HG03565 (cell line): ENCODE measurements around the gene PRKCE.

Experiments used
- ATAC-seq: cut with Tn5 transposase; IDR thresholded peaks from one replicate; pipeline ENCODE4 v1.9.1; 2021; ENCODE audit warnings: mild to moderate bottlenecking, moderate library complexity; ENCODE audit not compliant: unreplicated experiment

The PRKCE gene

GRCh38 chr2:45651415-45652089 lies at the start of gene PRKCE:
TSS of gene PRKCE (plus strand) at chr2:45651675.
- ATAC-seq: peak; percentile 14

GRCh38 chr2:45602624-45603023 lies 48.9 kb upstream of the PRKCE start:
- no peak for ATAC-seq

DNA sequence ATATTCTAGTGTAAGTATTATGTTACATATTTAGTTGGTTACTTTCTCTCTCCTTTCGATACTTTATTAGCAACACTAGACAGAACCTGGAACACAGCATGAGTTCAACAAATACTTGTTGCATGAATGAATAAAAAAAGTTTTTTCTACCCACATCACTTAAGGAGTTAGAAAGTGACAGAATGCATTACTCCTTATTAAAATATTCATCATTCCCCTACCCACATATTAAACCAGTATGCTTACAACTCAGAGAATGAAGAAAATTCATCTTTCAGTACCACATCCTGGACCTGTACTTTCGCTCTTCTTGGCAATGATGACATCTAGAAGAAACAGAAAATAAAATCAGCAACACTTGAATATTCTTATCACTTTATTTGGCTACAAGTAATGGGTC lies 46.4 kb upstream of the PRKCE start:
- ATAC-seq: no peak

GRCh38 chr2:45606796-45607195 lies 44.7 kb upstream of the PRKCE start:
- no peak for ATAC-seq

GRCh38 chr2:45607701-45608100 lies 43.8 kb upstream of the PRKCE start:
- no peak for ATAC-seq

DNA sequence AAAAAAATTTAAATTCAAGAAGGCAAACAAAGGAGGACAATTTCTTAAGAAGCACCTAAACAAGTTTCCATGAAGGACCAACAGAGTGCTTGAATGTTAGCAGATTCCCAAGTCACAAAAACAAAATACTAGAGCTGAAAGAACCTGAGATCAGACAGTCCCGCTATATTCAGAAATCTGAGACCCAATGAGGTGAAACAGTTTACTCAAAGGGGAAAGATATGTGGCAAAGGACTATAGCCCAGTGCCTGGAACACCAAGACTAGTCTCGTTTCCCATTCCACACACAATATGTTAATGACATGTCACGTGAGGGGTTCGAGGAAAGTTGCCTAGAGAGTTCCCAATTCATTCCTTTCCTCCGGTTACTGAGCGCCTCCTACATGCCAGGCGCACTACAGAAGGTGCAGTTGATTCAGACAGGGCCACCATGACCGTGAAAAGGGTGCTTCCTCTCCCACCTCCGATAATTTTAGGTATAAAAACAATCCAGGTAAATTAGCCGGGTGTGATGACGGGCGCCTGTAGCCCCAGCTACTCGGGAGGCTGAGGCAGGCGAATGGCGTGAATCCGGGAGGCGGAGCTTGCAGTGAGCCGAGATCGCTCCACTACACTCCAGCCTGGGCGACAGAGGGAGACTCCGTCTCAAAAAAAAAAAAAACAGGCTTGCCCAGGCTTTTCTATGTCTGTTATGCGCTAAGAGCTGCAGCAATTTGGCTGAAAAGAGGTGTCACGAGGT lies 41.0 kb upstream of the PRKCE start:
- ATAC-seq: peak; percentile 23

- peak; percentile 78 for ATAC-seq
Measured at GRCh38 chr2:45611020-45611859, 40.2 kb upstream of the PRKCE start, which contains the start of gene SRBD1. TSS of gene SRBD1 (minus strand) at chr2:45611267. CDS start at chr2:45605441, 5,826 bp downstream.

- no peak for ATAC-seq
Measured at GRCh38 chr2:45612285-45612684, 39.2 kb upstream of the PRKCE start.

DNA sequence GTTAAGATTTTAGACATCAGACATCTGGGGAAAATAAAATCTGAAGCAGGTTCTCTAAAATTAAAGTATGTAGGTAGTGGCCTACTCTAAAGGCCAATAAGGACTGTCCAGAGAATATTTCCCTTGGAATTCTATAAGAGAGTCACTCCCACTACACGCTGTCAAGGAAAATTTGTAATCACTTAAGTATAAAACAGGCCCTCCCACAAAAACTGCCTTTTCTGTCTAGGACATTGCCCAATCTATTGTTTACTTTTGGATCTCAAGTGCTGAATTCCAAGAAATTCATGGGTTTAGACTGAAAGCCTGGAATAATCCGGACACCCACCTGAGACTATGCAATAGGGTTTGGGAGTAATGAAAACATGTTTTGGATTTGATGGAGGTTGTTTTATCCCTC lies 38.7 kb upstream of the PRKCE start:
- ATAC-seq: no peak

DNA sequence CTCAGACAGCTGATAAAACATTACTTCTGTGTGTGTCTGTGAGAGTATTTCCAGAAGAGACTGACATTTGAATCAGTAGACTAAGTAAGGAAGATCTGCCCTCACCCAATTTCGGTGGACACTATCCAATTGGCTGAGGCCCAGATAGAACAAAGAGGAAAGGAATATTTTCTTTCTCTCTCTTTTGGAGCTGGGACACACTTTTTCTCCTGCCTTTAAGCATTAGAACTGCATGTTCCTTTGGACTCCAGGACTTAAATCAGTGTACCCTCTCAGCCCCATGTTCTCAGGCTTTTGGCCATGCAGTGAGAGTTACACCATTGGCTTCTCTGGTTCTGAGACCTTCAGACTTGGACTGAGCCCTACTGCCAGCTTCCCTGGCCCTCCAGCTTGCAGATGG lies 37.1 kb upstream of the PRKCE start:
- ATAC-seq: no peak

DNA sequence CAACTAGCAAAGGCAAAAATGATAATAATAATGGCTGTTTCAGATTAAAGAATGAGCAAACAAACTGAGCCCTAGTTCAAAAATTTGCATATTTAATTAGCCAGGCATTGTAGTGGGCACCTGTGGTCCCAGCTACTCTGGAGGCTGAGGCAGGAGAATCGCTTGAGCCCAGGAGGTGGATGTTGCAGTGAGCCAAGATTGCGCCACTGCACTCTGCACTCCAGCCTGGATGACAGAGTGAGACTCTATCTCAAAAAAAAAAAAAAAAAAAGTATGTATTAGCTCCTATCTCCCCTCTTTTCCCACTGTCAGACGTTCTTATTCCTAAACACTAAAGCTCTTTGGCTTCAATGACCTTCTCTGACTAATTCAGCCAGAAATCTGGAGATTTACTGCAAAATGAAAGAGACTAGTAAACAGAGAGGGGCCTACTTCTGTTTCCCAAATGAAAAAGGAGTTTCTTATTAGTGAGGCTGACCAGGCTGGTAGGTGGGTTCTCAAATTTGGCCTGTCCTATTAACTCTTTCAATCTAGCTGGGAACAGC lies 36.5 kb upstream of the PRKCE start:
- ATAC-seq: no peak

GRCh38 chr2:45616658-45617411 lies 34.6 kb upstream of the PRKCE start:
- ATAC-seq: no peak

- no peak for ATAC-seq
Measured at GRCh38 chr2:45617496-45617895, 34.0 kb upstream of the PRKCE start.

DNA sequence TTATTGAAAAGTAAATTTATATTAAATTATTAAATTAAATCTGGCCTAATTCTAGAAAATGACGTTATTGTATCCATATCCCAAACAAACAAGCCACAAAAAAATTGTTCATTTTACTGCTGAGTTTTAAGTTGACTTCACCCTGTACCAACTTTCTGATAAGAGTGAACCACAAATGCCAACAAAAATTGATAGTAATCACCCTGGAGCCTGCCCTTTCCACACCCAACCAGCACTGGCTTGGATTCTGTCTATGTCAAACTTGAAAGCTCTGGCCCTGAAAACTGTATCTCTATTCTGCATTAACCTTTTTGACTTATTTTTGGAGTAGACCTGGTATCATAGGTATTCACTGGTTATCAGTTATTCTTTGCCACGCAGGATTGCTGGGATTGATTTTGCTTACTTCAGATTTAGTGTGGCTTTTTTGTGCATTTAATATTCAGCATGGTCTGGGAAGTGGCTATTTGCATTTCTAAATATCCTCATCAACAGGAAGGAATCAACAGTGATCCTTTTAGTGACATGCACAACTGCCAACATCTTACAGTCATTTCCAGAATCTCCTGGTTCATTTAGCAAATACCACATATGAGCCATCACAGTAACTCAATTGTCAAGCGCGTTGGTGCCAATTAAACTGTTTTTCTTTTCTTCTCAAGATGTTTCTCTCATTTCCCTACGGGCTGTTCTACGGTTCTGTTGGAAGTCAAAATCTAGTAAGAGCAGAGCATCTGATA lies 29.0 kb upstream of the PRKCE start:
- ATAC-seq: no peak

GRCh38 chr2:45623098-45623497 lies 28.4 kb upstream of the PRKCE start:
- ATAC-seq: no peak

DNA sequence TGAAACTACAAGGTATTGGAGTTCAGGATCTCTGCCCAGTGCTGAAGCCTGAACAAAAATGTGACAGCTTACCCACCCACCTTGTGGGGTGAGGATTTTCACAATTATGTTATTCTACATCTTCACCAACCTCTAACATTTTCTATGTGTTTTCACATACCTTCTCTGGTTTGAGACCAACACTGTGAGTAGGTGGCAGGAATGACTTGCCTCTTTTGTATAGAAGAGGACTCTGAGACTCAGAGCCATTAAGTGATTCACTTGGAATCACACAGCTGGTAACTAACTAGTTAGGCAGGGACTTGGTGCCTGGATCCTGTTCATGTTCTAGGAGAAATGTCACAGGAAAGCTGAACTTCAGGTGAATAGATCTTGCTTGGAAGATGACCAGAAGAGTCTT lies 25.7 kb upstream of the PRKCE start:
- ATAC-seq: no peak

DNA sequence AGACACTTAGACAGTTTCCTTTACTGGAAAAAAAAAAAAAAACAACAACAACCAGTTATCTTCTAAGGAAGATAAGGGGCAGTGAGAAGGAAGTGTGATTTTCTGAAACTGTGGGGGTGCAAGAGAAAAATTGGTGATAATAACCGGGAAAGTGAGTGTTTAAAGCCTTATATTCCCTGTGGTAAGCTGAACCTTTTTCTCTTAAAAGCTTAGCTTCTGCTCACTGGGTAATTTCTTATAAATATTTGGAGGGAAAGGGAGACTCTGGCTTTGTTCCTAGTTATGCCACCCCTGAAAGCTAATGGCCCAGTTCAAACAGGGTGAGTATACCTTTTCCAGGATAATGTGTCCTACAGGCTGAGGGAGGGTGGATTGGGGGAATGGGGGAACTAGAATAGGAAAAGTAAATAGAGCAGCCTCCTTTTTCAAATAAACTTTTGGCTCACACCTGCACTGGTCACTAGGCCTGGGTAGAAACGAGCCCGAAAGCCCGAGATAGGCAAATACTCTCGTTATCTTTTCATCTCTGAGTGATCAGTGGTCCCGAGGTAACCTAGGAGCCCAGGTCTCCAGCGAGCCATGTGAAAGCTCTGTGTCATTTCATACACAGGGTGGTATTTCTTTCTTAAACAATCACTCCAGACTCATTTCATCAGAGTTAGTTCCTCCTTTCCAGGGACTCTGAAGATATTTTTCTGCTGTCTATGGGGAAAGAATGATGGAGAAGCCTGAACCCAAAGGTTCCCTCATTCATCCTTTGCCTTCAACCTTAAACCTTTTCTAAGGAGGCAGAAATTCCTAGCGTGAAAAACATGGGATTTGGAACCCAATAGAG lies 24.9 kb upstream of the PRKCE start:
- no peak for ATAC-seq

- ATAC-seq: no peak
Measured at GRCh38 chr2:45627911-45628310, 23.6 kb upstream of the PRKCE start.

GRCh38 chr2:45629971-45630370 lies 21.5 kb upstream of the PRKCE start:
- no peak for ATAC-seq
